Measurements from ENCODE around the gene SGCE. TPM values are rescaled to one million over a fixed set of nuclear protein-coding genes. Genes with fewer than 3 reads are reported as not detected.

Gene SGCE
- total and polyA plus RNA-seq, 2 experiments from 2014 or later, result 46.1 to 54.8 TPM

DNA sequence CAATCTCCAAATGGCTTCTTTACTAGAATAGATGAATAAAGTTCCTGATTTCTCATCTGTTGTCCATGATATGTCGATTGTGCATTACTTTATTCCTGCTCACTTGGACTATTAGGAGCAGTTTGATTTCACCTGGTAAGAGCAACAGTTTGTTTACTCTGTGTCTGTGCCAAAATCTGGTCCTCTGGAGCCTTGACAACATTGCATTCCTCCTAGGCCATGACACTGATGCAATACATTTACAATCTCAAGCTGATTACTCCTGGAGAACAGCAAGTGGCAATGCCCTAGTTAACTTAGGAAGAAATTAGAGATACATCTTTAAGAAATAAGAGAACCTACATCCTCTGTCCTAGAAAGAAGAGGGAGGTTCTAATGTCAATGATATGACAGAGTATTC, 71.8 kb downstream of the SGCE start:
- H3K36me3 Mint-ChIP-seq (ENCODE audit: low read depth), result peaks cover 10% of the 10 kb centered on the region; the same call in 2 of the 3 replicates
- Histone ChIP-seq H3K9me2 (ENCODE audit: insufficient read depth) (0 out of 2 replicates have a peak, but pooled peaks cover 5% of the 10 kb centered on the region), H4K20me1 (replicated peaks; ENCODE audit: insufficient read depth) (no peaks in the 10 kb centered on the region), H3K36me3 (ENCODE audit: insufficient read depth) (no peaks in the 10 kb centered on the region), H2AFZ (no peak overlapping the region), H3K79me2 (replicated peaks; ENCODE audit: insufficient read depth) (no peaks in the 10 kb centered on the region), H3F3A (replicated peaks; ENCODE audit: low read depth) (no peaks in the 10 kb centered on the region), H3K4me2 (no peak overlapping the region), H3K4me3 (no peak overlapping the region), H3K4me1 (ENCODE audit: insufficient read depth) (no peaks in the 10 kb centered on the region), H3K27me3 (ENCODE audit: insufficient read depth) (no peaks in the 10 kb centered on the region), H3K27ac (ENCODE audit: low read depth) (no peak overlapping the region)
- ATAC-seq (no peak), DNase-seq (ENCODE audit: low spot score) (no peak)
- peaks cover under 1% of the 10 kb centered on the region; the same call in 1 of the 3 replicates for H3K9me3 Mint-ChIP-seq
- no peaks in the 10 kb centered on the region for H3K4me1 Mint-ChIP-seq
- H3K27ac Mint-ChIP-seq, result no peak overlapping the region
- no peak overlapping the region for H3K4me3 Mint-ChIP-seq
- no peaks in the 10 kb centered on the region for H3K27me3 Mint-ChIP-seq (ENCODE audit: insufficient read depth, low read depth, poor library complexity)
- TF ChIP-seq JUNB (IDR thresholded peaks at IDR 0.05; ENCODE audit: unreplicated experiment), result no peak
- TF ChIP-seq EZH2phosphoT487 (IDR thresholded peaks at IDR 0.05; ENCODE audit: unreplicated experiment), result no peak
- TF ChIP-seq ZNF114 (CRISPR knock-in tag; IDR thresholded peaks at IDR 0.05), result no peak
- TF ChIP-seq, protein P1, sequence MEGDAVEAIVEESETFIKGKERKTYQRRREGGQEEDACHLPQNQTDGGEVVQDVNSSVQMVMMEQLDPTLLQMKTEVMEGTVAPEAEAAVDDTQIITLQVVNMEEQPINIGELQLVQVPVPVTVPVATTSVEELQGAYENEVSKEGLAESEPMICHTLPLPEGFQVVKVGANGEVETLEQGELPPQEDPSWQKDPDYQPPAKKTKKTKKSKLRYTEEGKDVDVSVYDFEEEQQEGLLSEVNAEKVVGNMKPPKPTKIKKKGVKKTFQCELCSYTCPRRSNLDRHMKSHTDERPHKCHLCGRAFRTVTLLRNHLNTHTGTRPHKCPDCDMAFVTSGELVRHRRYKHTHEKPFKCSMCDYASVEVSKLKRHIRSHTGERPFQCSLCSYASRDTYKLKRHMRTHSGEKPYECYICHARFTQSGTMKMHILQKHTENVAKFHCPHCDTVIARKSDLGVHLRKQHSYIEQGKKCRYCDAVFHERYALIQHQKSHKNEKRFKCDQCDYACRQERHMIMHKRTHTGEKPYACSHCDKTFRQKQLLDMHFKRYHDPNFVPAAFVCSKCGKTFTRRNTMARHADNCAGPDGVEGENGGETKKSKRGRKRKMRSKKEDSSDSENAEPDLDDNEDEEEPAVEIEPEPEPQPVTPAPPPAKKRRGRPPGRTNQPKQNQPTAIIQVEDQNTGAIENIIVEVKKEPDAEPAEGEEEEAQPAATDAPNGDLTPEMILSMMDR (conservative IDR thresholded peaks at IDR 0.05; ENCODE audit: low read depth in 2 of 2), result no peak
- TF ChIP-seq, protein P2, sequence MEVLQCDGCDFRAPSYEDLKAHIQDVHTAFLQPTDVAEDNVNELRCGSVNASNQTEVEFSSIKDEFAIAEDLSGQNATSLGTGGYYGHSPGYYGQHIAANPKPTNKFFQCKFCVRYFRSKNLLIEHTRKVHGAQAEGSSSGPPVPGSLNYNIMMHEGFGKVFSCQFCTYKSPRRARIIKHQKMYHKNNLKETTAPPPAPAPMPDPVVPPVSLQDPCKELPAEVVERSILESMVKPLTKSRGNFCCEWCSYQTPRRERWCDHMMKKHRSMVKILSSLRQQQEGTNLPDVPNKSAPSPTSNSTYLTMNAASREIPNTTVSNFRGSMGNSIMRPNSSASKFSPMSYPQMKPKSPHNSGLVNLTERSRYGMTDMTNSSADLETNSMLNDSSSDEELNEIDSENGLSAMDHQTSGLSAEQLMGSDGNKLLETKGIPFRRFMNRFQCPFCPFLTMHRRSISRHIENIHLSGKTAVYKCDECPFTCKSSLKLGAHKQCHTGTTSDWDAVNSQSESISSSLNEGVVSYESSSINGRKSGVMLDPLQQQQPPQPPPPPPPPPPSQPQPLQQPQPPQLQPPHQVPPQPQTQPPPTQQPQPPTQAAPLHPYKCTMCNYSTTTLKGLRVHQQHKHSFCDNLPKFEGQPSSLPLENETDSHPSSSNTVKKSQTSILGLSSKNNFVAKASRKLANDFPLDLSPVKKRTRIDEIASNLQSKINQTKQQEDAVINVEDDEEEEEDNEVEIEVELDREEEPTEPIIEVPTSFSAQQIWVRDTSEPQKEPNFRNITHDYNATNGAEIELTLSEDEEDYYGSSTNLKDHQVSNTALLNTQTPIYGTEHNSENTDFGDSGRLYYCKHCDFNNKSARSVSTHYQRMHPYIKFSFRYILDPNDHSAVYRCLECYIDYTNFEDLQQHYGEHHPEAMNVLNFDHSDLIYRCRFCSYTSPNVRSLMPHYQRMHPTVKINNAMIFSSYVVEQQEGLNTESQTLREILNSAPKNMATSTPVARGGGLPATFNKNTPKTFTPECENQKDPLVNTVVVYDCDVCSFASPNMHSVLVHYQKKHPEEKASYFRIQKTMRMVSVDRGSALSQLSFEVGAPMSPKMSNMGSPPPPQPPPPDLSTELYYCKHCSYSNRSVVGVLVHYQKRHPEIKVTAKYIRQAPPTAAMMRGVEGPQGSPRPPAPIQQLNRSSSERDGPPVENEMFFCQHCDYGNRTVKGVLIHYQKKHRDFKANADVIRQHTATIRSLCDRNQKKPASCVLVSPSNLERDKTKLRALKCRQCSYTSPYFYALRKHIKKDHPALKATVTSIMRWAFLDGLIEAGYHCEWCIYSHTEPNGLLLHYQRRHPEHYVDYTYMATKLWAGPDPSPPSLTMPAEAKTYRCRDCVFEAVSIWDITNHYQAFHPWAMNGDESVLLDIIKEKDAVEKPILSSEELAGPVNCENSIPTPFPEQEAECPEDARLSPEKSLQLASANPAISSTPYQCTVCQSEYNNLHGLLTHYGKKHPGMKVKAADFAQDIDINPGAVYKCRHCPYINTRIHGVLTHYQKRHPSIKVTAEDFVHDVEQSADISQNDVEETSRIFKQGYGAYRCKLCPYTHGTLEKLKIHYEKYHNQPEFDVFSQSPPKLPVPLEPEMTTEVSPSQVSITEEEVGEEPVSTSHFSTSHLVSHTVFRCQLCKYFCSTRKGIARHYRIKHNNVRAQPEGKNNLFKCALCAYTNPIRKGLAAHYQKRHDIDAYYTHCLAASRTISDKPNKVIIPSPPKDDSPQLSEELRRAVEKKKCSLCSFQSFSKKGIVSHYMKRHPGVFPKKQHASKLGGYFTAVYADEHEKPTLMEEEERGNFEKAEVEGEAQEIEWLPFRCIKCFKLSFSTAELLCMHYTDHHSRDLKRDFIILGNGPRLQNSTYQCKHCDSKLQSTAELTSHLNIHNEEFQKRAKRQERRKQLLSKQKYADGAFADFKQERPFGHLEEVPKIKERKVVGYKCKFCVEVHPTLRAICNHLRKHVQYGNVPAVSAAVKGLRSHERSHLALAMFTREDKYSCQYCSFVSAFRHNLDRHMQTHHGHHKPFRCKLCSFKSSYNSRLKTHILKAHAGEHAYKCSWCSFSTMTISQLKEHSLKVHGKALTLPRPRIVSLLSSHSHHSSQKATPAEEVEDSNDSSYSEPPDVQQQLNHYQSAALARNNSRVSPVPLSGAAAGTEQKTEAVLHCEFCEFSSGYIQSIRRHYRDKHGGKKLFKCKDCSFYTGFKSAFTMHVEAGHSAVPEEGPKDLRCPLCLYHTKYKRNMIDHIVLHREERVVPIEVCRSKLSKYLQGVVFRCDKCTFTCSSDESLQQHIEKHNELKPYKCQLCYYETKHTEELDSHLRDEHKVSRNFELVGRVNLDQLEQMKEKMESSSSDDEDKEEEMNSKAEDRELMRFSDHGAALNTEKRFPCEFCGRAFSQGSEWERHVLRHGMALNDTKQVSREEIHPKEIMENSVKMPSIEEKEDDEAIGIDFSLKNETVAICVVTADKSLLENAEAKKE (CRISPR knock-in tag; IDR thresholded peaks at IDR 0.05), result no peak
- no peak for TF ChIP-seq CREB1 (CRISPR knock-in tag; IDR thresholded peaks at IDR 0.05; ENCODE audit: low read depth)
- TF ChIP-seq STAT1 (IDR thresholded peaks at IDR 0.05; ENCODE audit: unreplicated experiment), result no peak
- TF ChIP-seq ZNF331 (CRISPR knock-in tag; IDR thresholded peaks at IDR 0.05; ENCODE audit: low read depth), result no peak
- TF ChIP-seq POLR2AphosphoS5 (IDR thresholded peaks at IDR 0.05; ENCODE audit: low read depth), result no peak
- TF ChIP-seq NANOG (IDR thresholded peaks at IDR 0.05; ENCODE audit: borderline replicate concordance), result no peak
- TF ChIP-seq, protein P3, sequence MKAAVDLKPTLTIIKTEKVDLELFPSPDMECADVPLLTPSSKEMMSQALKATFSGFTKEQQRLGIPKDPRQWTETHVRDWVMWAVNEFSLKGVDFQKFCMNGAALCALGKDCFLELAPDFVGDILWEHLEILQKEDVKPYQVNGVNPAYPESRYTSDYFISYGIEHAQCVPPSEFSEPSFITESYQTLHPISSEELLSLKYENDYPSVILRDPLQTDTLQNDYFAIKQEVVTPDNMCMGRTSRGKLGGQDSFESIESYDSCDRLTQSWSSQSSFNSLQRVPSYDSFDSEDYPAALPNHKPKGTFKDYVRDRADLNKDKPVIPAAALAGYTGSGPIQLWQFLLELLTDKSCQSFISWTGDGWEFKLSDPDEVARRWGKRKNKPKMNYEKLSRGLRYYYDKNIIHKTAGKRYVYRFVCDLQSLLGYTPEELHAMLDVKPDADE (IDR thresholded peaks at IDR 0.05), result no peak
- no peak for TF ChIP-seq EZH2 (IDR thresholded peaks at IDR 0.05; ENCODE audit: low read depth, unreplicated experiment)
- TF ChIP-seq, protein P4, sequence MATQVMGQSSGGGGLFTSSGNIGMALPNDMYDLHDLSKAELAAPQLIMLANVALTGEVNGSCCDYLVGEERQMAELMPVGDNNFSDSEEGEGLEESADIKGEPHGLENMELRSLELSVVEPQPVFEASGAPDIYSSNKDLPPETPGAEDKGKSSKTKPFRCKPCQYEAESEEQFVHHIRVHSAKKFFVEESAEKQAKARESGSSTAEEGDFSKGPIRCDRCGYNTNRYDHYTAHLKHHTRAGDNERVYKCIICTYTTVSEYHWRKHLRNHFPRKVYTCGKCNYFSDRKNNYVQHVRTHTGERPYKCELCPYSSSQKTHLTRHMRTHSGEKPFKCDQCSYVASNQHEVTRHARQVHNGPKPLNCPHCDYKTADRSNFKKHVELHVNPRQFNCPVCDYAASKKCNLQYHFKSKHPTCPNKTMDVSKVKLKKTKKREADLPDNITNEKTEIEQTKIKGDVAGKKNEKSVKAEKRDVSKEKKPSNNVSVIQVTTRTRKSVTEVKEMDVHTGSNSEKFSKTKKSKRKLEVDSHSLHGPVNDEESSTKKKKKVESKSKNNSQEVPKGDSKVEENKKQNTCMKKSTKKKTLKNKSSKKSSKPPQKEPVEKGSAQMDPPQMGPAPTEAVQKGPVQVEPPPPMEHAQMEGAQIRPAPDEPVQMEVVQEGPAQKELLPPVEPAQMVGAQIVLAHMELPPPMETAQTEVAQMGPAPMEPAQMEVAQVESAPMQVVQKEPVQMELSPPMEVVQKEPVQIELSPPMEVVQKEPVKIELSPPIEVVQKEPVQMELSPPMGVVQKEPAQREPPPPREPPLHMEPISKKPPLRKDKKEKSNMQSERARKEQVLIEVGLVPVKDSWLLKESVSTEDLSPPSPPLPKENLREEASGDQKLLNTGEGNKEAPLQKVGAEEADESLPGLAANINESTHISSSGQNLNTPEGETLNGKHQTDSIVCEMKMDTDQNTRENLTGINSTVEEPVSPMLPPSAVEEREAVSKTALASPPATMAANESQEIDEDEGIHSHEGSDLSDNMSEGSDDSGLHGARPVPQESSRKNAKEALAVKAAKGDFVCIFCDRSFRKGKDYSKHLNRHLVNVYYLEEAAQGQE (IDR thresholded peaks at IDR 0.05; ENCODE audit: unreplicated experiment), result no peak

Measured in GM23338 (cell line).